PC-9 (cell line): ENCODE results near the gene IRX4.
A peak's percentile ranks its signal among the peaks of the same experiment; 100 is the strongest.

Source experiments
- CTCF ChIP-seq: fragments of 200-600 bp; sonication (generic); conservative IDR thresholded peaks from 2 replicates; pipeline ENCODE4 v1.6.1; 2017; ENCODE audit warnings: mixed run types, antibody characterized with exemption, mild to moderate bottlenecking, moderate library complexity
- EZH2 ChIP-seq: fragments of 200-600 bp; sonication (generic); IDR thresholded peaks from 2 replicates; pipeline ENCODE4 v1.8.0; 2017; ENCODE audit warnings: antibody characterized with exemption, low read depth

- TF ChIP-seq CTCF (no peak), EZH2 (0 out of 2 replicates have a peak, but pooled peaks have one; percentile 47)
Measured at GRCh38 chr5:1834721-1835429, 47.9 kb downstream of the IRX4 start.
